Ascending aorta (tissue), 2 donors: ENCODE data around the gene MCAM. TPM values are rescaled to one million over a fixed set of nuclear protein-coding genes. Genes with fewer than 3 reads are reported as not detected.
A peak's percentile ranks its signal among the peaks of the same experiment; 100 is the strongest.

Experiments used
- DNase-seq, 2 donors: peaks; one replicate each; pipeline ENCODE4 v3.0.0-alpha.2; 2019; ENCODE audit warnings: low spot score in 2 of 2
- H3K27ac ChIP-seq, 2 donors: fragments of 200-600 bp; sonication (generic); one replicate each; pipeline ENCODE4 v1.5.1; 2016 to 2017; ENCODE audit warnings: mild to moderate bottlenecking in 1 of 2
- H3K27me3 ChIP-seq: fragments of 200-600 bp; sonication (generic); one replicate; pipeline ENCODE4 v1.5.1; 2017
- H3K36me3 ChIP-seq, 2 donors: fragments of 200-600 bp; sonication (generic); one replicate each; pipeline ENCODE4 v1.5.1; 2016
- H3K4me1 ChIP-seq, 2 donors: fragments of 200-600 bp; sonication (generic); one replicate each; pipeline ENCODE4 v1.5.1; 2016 to 2017; ENCODE audit warnings: mild to moderate bottlenecking in 1 of 2
- H3K4me3 ChIP-seq, 2 donors: fragments of 200-600 bp; sonication (generic); one replicate each; pipeline ENCODE4 v1.5.1; 2016 to 2017; ENCODE audit warnings: mild to moderate bottlenecking in 1 of 2
- H3K9me3 ChIP-seq, 2 donors: fragments of 200-600 bp; sonication (generic); one replicate each; pipeline ENCODE4 v1.5.1; 2016
- CTCF ChIP-seq, 3 experiments: fragments of 200-600 bp in 2 of 3; fragments of 450-650 bp in 1 of 3; sonication (generic) in 2 of 3; IDR thresholded peaks; one replicate each; pipeline ENCODE4 v1.5.1; 2016 to 2019; ENCODE audit warnings: antibody characterized with exemption in 3 of 3, mild to moderate bottlenecking in 1 of 3, moderate library complexity in 1 of 3
- intact Hi-C: fragments of 100-400 bp; cut with DNase I; formaldehyde crosslinking; loops from one replicate; pipeline ENCODE4 v1.15.1; 2023
- total RNA-seq: library from RNA; depleted of rRNA; stranded (reverse); fragments of >200 nt; gene quantifications from one replicate; pipeline ENCODE4 v1.1.0, GENCODE V29; 2016

Gene MCAM
- total RNA-seq, 1 donor from 2014 or later = 2,975 TPM

DNA sequence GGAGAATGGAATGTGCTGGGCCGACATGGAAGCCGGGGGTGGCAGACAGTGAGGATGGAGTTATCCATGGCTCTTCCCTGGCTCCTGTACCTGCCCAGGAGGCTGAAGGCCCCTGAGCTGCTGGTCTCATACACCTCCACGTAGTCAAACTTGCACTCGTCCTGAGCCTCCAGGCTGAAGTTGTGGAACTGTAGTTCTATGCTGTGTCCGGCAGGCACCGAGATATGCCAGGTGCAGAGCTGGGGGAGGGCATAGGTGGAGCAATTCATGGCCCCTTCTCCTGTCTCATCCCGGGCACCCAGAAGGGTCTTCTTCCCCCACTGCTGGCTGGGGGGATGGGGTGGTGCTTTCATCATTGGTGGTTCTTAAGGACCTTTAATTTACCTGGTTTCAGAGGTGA is 26.8 kb upstream of the MCAM start:
- Histone ChIP-seq H3K9me3 (no peaks in the 10 kb centered on the region), H3K27ac (no peak overlapping the region), H3K36me3 (no peaks in the 10 kb centered on the region), H3K4me3 (no peak overlapping the region), H3K27me3 (no peaks in the 10 kb centered on the region), H3K4me1 (peaks cover 3 to 17% of the 10 kb centered on the region in 2 donors)
- TF ChIP-seq CTCF (IDR thresholded peaks at IDR 0.05) = no peak
- intact Hi-C loops = loop anchor here (5.0 kb wide), 1 partner anchor 39 kb away; the partner anchor contains the start of gene USP2
- DNase-seq = no peak

- H3K27me3 ChIP-seq = no peaks in the 10 kb centered on the region
- H3K4me3 ChIP-seq = no peak overlapping the region
- intact Hi-C loops = loop anchor here (5.0 kb wide), 1 partner anchor 40 kb away; the partner anchor contains the start of gene USP2
- H3K27ac ChIP-seq = no peak overlapping the region
- no peak for DNase-seq
- no peaks in the 10 kb centered on the region for H3K9me3 ChIP-seq
- H3K36me3 ChIP-seq = no peaks in the 10 kb centered on the region
- TF ChIP-seq CTCF (IDR thresholded peaks at IDR 0.05) = no peak
- peaks cover 3 to 25% of the 10 kb centered on the region in 2 donors for H3K4me1 ChIP-seq
These were observed 25.6 kb upstream of the MCAM start for GRCh38 chr11:119342362-119343130.

DNA sequence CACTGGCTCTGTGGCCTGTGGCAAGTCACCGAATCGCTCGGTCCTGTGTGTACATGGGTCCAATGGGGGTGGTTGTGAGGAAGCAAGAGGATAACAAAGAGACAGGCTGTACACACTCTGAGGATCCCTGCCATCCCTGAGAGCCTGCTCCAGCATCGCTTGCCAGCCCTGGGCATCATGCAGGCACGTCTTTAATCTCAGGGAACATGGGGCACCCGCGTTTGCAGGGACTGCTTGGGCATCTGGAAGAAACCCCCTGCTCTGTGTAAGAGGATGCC is 25.0 kb upstream of the MCAM start:
- no peak for DNase-seq
- no peaks in the 10 kb centered on the region for H3K9me3 ChIP-seq
- TF ChIP-seq CTCF (IDR thresholded peaks at IDR 0.05) = no peak
- H3K27me3 ChIP-seq = no peaks in the 10 kb centered on the region
- no peak overlapping the region for H3K27ac ChIP-seq
- H3K4me3 ChIP-seq = no peak overlapping the region
- H3K36me3 ChIP-seq = peaks cover 0 to under 1% of the 10 kb centered on the region in 2 donors
- intact Hi-C loops = loop anchor here (5.0 kb wide), 1 partner anchor 40 kb away; the partner anchor contains the start of gene USP2
- H3K4me1 ChIP-seq = peaks cover 3 to 26% of the 10 kb centered on the region in 2 donors

- Histone ChIP-seq H3K4me1 (peaks cover 3 to 26% of the 10 kb centered on the region in 2 donors), H3K27ac (peak overlapping the region; percentile 88 to 96), H3K4me3 (peak overlapping the region; percentile 66 to 94), H3K36me3 (peaks cover 0 to 6% of the 10 kb centered on the region in 2 donors), H3K27me3 (no peaks in the 10 kb centered on the region), H3K9me3 (no peaks in the 10 kb centered on the region)
- no peak for DNase-seq
- intact Hi-C loops = loop anchor here (5.0 kb wide), 1 partner anchor 41 kb away; the partner anchor contains the start of gene USP2
- no peak for TF ChIP-seq CTCF (IDR thresholded peaks at IDR 0.05)
These were observed 24.5 kb upstream of the MCAM start for GRCh38 chr11:119341222-119342022.

GRCh38 chr11:119340335-119341221 is 23.6 kb upstream of the MCAM start, which contains the start of gene C1QTNF5:
Gene C1QTNF5, minus strand, starts transcription at chr11:119340883. Its CDS starts 486 bp downstream, at chr11:119340397.
- H3K27ac ChIP-seq = peak within 1 kb of the TSS; percentile 88 to 96
- TF ChIP-seq CTCF (IDR thresholded peaks at IDR 0.05) = no peak
- intact Hi-C loops = loop anchor here (1.0 to 5.0 kb wide), 2 partner anchors 42 to 171 kb away; partner anchors contain the start of gene USP2
- no peaks in the 10 kb centered on the region for H3K9me3 ChIP-seq
- peak within 1 kb of the TSS; percentile 66 to 94 for H3K4me3 ChIP-seq
- no peaks in the 10 kb centered on the region for H3K27me3 ChIP-seq
- peaks cover 0 to 6% of the 10 kb centered on the region in 2 donors for H3K36me3 ChIP-seq
- peaks cover 4 to 29% of the 10 kb centered on the region in 2 donors for H3K4me1 ChIP-seq
- DNase-seq = peak; percentile 68 to 90
